HG03139 (cell line): ENCODE measurements around the gene PLOD1.
"Not testable (repeated sequence)": the region's sequence is repeated elsewhere in the genome, so short reads cannot be mapped to it uniquely, and the experiment has no call there.

Source experiments
- ATAC-seq: cut with Tn5 transposase; IDR thresholded peaks from one replicate; pipeline ENCODE4 v1.9.1; 2021; ENCODE audit not compliant: unreplicated experiment

Gene PLOD1

GRCh38 chr1:11934302-11935056 is at the start of gene PLOD1:
Gene PLOD1, plus strand, starts transcription at chr1:11934717. Its CDS starts 63 bp downstream, at chr1:11934780.
- ATAC-seq = peak; percentile 89

GRCh38 chr1:11885916-11886315 is 48.6 kb upstream of the PLOD1 start:
- no peak for ATAC-seq

GRCh38 chr1:11886986-11887665 is 47.4 kb upstream of the PLOD1 start:
- no peak for ATAC-seq

- ATAC-seq = no peak
Measured at GRCh38 chr1:11887666-11888007, 46.9 kb upstream of the PLOD1 start.

GRCh38 chr1:11888206-11888876 is 46.2 kb upstream of the PLOD1 start:
- ATAC-seq = no peak

GRCh38 chr1:11888877-11889208 is 45.7 kb upstream of the PLOD1 start:
- ATAC-seq = no peak

GRCh38 chr1:11891433-11892186 is 42.9 kb upstream of the PLOD1 start:
- ATAC-seq = no peak

- no peak for ATAC-seq
Measured at GRCh38 chr1:11893907-11894251, 40.6 kb upstream of the PLOD1 start.

GRCh38 chr1:11894501-11894900 is 40.0 kb upstream of the PLOD1 start:
- not testable (repeated sequence) for ATAC-seq

- ATAC-seq = no peak
Measured at GRCh38 chr1:11898086-11898785, 36.3 kb upstream of the PLOD1 start.

- ATAC-seq = no peak
Measured at GRCh38 chr1:11898831-11899467, 35.6 kb upstream of the PLOD1 start.

- not testable (repeated sequence) for ATAC-seq
Measured at GRCh38 chr1:11901446-11901845, 33.1 kb upstream of the PLOD1 start.

- ATAC-seq = no peak
Measured at GRCh38 chr1:11903210-11903609, 31.3 kb upstream of the PLOD1 start.

GRCh38 chr1:11904156-11904555 is 30.4 kb upstream of the PLOD1 start:
- ATAC-seq = not testable (repeated sequence)

- ATAC-seq = no peak
Measured at GRCh38 chr1:11904978-11905377, 29.5 kb upstream of the PLOD1 start.

GRCh38 chr1:11906870-11907269 is 27.6 kb upstream of the PLOD1 start:
- ATAC-seq = no peak

- ATAC-seq = peak; percentile 45
Measured at GRCh38 chr1:11907275-11908094, 27.0 kb upstream of the PLOD1 start.

- ATAC-seq = peak; percentile 37
Measured at GRCh38 chr1:11908095-11908675, 26.3 kb upstream of the PLOD1 start.

- not testable (repeated sequence) for ATAC-seq
Measured at GRCh38 chr1:11910914-11911228, 23.6 kb upstream of the PLOD1 start.
